Measurements from ENCODE around the gene PEA15. TPM values are rescaled to one million over a fixed set of nuclear protein-coding genes. Genes with fewer than 3 reads are reported as not detected.

The PEA15 gene
- total and polyA plus RNA-seq, 4 donors = 76.0 to 261 (median 136) TPM

DNA sequence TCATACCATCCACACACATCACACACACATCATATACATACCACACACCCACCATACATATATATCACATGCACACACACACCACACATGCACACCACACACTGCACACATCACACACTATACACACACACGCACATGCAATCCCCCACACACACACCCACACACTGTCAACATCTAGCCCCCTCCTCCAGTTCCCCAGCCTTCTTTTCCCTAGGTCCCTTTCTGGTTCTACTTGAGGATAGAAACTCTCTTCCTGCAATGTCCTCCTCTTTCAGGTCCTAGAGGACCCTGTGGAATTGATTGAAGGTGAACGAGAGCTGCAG, 10.5 kb upstream of the PEA15 start:
- no peak for ATAC-seq (ENCODE audit: insufficient read depth, low FRiP score)
- Histone ChIP-seq H3K4me3 (no peak overlapping the region), H3K27me3 (ENCODE audit: control insufficient read depth in 3 of 3, insufficient read depth in 3 of 3, low read length in 2 of 3) (no peaks in the 10 kb centered on the region), H3K9me3 (ENCODE audit: control insufficient read depth in 4 of 4, insufficient read depth in 3 of 4, low read length in 3 of 4) (no peaks in the 10 kb centered on the region), H3K36me3 (ENCODE audit: control insufficient read depth in 4 of 4, insufficient read depth in 4 of 4, low read length in 4 of 4) (no peaks in the 10 kb centered on the region), H3K4me1 (ENCODE audit: control insufficient read depth in 5 of 5, insufficient read depth in 5 of 5, low read length in 5 of 5) (peaks cover 0 to 14% (median 3%) of the 10 kb centered on the region in 5 donors), H3K27ac (ENCODE audit: low read depth in 1 of 2, low read length in 1 of 2) (no peak overlapping the region), H3K9ac (ENCODE audit: insufficient read depth in 1 of 2, low read length in 2 of 2) (no peak overlapping the region)
- 83 to 98% methylated on average over 2 of the region's 2 CpGs for WGBS, 2 donors
- DNase-seq = no peak
- no peak for TF ChIP-seq CTCF (IDR thresholded peaks at IDR 0.05; ENCODE audit: control extremely low read depth, extremely low read depth)

GRCh38 chr1:160196143-160196542, 9.0 kb upstream of the PEA15 start:
- peaks cover 0 to 9% (median 2%) of the 10 kb centered on the region in 5 donors for H3K4me1 ChIP-seq (ENCODE audit: control insufficient read depth in 5 of 5, insufficient read depth in 5 of 5, low read length in 5 of 5)
- ATAC-seq (ENCODE audit: insufficient read depth, low FRiP score) (no peak), DNase-seq (no peak)
- 85 to 90% methylated on average over 4 of the region's 4 CpGs for WGBS, 2 donors
- no peak overlapping the region for H3K27ac ChIP-seq (ENCODE audit: low read depth in 1 of 2, low read length in 1 of 2)
- no peaks in the 10 kb centered on the region for H3K9me3 ChIP-seq (ENCODE audit: control insufficient read depth in 4 of 4, insufficient read depth in 3 of 4, low read length in 3 of 4)
- no peak overlapping the region for H3K9ac ChIP-seq (ENCODE audit: insufficient read depth in 1 of 2, low read length in 2 of 2)
- H3K36me3 ChIP-seq (ENCODE audit: control insufficient read depth in 4 of 4, insufficient read depth in 4 of 4, low read length in 4 of 4) = no peaks in the 10 kb centered on the region
- H3K27me3 ChIP-seq (ENCODE audit: control insufficient read depth in 3 of 3, insufficient read depth in 3 of 3, low read length in 2 of 3) = no peaks in the 10 kb centered on the region
- no peak overlapping the region for H3K4me3 ChIP-seq
- TF ChIP-seq CTCF (IDR thresholded peaks at IDR 0.05; ENCODE audit: control extremely low read depth, extremely low read depth) = no peak

GRCh38 chr1:160197231-160197630, 8.0 kb upstream of the PEA15 start:
- H3K27ac ChIP-seq (ENCODE audit: low read depth in 1 of 2, low read length in 1 of 2) = no peak overlapping the region
- H3K4me3 ChIP-seq = no peak overlapping the region
- ATAC-seq (ENCODE audit: insufficient read depth, low FRiP score) (no peak), DNase-seq (no peak)
- H3K27me3 ChIP-seq (ENCODE audit: control insufficient read depth in 3 of 3, insufficient read depth in 3 of 3, low read length in 2 of 3) = no peaks in the 10 kb centered on the region
- no peaks in the 10 kb centered on the region for H3K9me3 ChIP-seq (ENCODE audit: control insufficient read depth in 4 of 4, insufficient read depth in 3 of 4, low read length in 3 of 4)
- WGBS, 2 donors = 96 to 97% methylated on average over 4 of the region's 4 CpGs
- H3K4me1 ChIP-seq (ENCODE audit: control insufficient read depth in 5 of 5, insufficient read depth in 5 of 5, low read length in 5 of 5) = peaks cover 0 to 9% (median 2%) of the 10 kb centered on the region in 5 donors
- no peaks in the 10 kb centered on the region for H3K36me3 ChIP-seq (ENCODE audit: control insufficient read depth in 4 of 4, insufficient read depth in 4 of 4, low read length in 4 of 4)
- no peak overlapping the region for H3K9ac ChIP-seq (ENCODE audit: insufficient read depth in 1 of 2, low read length in 2 of 2)
- no peak for TF ChIP-seq CTCF (IDR thresholded peaks at IDR 0.05; ENCODE audit: control extremely low read depth, extremely low read depth)

DNA sequence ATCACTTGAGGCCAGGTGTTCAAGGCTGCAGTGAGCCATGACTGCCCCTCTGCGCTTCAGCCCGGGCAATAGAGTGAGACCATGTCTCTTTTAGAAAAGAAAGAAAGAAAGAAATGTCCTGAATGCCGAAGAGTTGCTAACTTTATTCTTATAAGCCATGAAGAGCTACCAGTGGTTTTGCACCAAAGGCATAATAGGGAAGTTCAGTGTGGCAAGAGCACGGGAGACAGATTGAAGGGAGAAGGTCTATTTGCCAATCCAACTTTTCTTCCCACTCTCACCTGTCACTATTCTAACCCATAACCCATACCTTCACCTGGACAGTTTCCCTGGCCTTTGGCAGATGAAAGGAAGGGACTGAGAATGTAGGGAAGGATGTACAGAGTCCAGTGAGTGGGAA, 4.4 kb upstream of the PEA15 start:
- Histone ChIP-seq H3K4me1 (ENCODE audit: control insufficient read depth in 5 of 5, insufficient read depth in 5 of 5, low read length in 5 of 5) (peaks cover 0 to 9% (median 4%) of the 10 kb centered on the region in 5 donors), H3K27ac (ENCODE audit: low read depth in 1 of 2, low read length in 1 of 2) (no peak overlapping the region), H3K4me3 (no peak overlapping the region), H3K36me3 (ENCODE audit: control insufficient read depth in 4 of 4, insufficient read depth in 4 of 4, low read length in 4 of 4) (no peaks in the 10 kb centered on the region), H3K9me3 (ENCODE audit: control insufficient read depth in 4 of 4, insufficient read depth in 3 of 4, low read length in 3 of 4) (no peaks in the 10 kb centered on the region), H3K27me3 (ENCODE audit: control insufficient read depth in 3 of 3, insufficient read depth in 3 of 3, low read length in 2 of 3) (no peaks in the 10 kb centered on the region), H3K9ac (ENCODE audit: insufficient read depth in 1 of 2, low read length in 2 of 2) (no peak overlapping the region)
- TF ChIP-seq CTCF (IDR thresholded peaks at IDR 0.05; ENCODE audit: control extremely low read depth, extremely low read depth) = no peak
- DNase-seq (no peak), ATAC-seq (ENCODE audit: insufficient read depth, low FRiP score) (no peak)
- 79 to 81% methylated on average over 4 of the region's 4 CpGs for WGBS, 2 donors

All from lung (tissue), 12 donors.